ENCODE data around the gene GRM5.
A peak's percentile ranks its signal among the peaks of the same experiment; 100 is the strongest.

The GRM5 gene

GRCh38 chr11:88603091-88603867, 462.5 kb downstream of the GRM5 start:
- TF ChIP-seq, protein P1, sequence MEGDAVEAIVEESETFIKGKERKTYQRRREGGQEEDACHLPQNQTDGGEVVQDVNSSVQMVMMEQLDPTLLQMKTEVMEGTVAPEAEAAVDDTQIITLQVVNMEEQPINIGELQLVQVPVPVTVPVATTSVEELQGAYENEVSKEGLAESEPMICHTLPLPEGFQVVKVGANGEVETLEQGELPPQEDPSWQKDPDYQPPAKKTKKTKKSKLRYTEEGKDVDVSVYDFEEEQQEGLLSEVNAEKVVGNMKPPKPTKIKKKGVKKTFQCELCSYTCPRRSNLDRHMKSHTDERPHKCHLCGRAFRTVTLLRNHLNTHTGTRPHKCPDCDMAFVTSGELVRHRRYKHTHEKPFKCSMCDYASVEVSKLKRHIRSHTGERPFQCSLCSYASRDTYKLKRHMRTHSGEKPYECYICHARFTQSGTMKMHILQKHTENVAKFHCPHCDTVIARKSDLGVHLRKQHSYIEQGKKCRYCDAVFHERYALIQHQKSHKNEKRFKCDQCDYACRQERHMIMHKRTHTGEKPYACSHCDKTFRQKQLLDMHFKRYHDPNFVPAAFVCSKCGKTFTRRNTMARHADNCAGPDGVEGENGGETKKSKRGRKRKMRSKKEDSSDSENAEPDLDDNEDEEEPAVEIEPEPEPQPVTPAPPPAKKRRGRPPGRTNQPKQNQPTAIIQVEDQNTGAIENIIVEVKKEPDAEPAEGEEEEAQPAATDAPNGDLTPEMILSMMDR (IDR thresholded peaks at IDR 0.05; ENCODE audit: insufficient read depth, low read depth, low read length, missing control alignments), result no peak
- no peak for DNase-seq (ENCODE audit: low read depth)
- H3K4me3 ChIP-seq (ENCODE audit: low read depth, low read length), result no peak overlapping the region

DNA sequence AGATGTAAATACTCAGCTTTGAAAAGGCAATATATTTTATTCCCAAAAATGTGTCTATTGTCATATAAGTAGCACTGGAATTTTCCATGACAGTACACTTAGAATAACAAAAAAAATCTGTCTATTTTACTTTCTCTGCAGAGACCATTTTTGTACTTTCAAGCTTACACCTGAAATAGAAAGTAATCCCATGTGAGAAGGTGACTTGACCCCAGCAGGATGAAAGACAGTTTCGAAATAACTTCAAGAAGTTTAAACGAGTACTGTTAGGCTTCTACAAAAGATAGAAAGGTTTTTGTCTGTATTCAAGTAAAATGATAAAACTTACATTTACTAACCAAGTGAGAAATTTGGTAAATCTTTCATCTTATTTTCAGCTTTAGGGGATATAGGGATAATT, 468.4 kb downstream of the GRM5 start:
- TF ChIP-seq, protein P1 (IDR thresholded peaks at IDR 0.05; ENCODE audit: insufficient read depth, low read depth, low read length, missing control alignments), result no peak
- no peak overlapping the region for H3K4me3 ChIP-seq (ENCODE audit: low read depth, low read length)
- peak; percentile 4 for DNase-seq (ENCODE audit: low read depth)

DNA sequence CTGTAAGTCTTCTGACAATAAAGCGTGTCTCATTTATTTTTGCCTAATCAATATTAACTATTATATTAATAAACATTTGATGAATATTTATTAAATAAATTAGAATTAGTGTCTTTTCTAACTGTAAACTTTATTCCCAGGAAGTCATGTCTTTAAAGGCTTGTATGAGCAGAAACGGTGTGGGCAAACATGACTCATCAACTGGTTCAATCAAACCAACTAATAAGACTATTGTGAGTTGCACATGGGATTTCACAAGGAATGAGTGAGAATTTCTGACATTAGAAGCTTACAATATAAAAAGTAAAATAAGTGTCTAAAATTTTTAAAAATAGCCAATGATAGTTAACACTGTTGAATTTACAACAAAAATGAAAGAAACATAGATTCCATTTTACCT, 469.0 kb downstream of the GRM5 start:
- H3K4me3 ChIP-seq (ENCODE audit: low read depth, low read length), result no peak overlapping the region
- no peak for DNase-seq (ENCODE audit: low read depth)
- TF ChIP-seq, protein P1 (IDR thresholded peaks at IDR 0.05; ENCODE audit: insufficient read depth, low read depth, low read length, missing control alignments), result no peak

DNA sequence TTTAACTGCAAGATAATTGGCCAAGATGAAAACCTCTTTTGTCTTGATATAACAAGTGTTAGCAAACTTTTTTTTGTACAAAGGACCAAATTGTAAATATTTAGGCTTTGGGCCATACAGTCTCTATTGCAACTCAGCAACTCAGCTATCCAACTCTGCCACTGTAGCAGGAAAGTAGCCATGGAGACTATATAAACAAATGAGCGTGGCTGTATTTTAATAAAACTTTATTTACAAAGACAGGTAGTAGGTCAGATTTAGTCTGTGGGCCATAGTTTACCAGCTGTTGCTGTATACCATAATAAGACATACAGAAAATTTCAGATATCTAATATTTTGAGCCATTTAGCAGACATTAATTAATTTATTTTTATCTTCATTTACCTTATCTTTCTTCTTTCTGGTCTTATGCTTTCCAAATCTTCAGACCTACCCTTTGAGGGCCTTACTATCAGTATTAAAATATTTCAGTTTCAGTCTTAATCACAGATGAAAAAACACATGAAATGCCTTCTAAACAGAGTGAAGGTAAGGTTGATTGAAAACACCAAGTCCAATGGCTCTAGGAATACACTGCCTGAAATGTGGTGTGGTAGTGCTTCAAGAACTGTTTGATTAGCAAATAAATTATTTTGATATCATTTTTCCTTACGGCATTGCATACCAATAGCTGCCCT, 471.4 kb downstream of the GRM5 start:
- DNase-seq (ENCODE audit: low read depth), result no peak
- TF ChIP-seq, protein P1 (IDR thresholded peaks at IDR 0.05; ENCODE audit: insufficient read depth, low read depth, low read length, missing control alignments), result no peak
- H3K4me3 ChIP-seq (ENCODE audit: low read depth, low read length), result no peak overlapping the region

DNA sequence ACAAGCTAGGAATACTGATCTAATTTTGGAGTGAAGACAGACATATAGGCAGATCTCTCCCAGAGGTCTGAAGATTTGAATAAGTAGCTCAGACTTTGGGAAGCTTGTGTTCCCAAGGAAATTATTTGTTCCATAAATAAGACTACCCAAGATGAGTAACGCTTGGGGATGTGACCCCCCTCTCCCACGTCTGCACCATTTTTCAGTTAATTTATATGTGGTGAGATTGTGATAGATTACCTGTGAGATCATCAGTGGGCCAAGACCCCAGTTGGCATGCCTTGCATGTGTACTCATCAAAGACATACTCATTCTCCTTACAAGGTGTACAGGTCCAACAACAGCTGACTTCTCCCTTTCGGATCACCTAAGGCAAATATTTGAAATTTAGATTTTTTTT, 475.4 kb downstream of the GRM5 start:
- no peak overlapping the region for H3K4me3 ChIP-seq (ENCODE audit: low read depth, low read length)
- TF ChIP-seq, protein P1 (IDR thresholded peaks at IDR 0.05; ENCODE audit: insufficient read depth, low read depth, low read length, missing control alignments), result no peak
- DNase-seq (ENCODE audit: low read depth), result no peak

DNA sequence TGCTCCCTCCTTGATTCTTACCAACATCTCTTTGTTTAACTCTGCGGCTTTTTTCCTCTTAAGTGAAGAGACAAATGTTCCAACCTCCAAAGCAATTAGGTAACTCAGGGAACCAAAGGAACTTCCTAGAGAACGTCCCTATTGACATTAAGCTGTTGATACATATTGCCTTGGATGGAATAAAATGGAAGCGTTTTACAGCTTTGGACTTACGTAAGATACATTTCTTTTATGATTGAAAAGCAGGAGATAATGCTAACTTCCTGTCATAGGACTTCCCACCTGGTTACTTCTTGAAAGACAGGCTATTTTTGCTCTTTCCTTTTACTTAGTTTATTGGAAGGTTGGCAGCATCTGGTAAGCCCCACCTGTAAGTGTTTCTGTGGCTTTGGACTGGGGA, 482.5 kb downstream of the GRM5 start:
- H3K4me3 ChIP-seq (ENCODE audit: low read depth, low read length), result no peak overlapping the region
- TF ChIP-seq, protein P1 (IDR thresholded peaks at IDR 0.05; ENCODE audit: insufficient read depth, low read depth, low read length, missing control alignments), result no peak
- no peak for DNase-seq (ENCODE audit: low read depth)
